Chondrocyte (in vitro differentiated cells): Measurements from ENCODE around the gene NEU2. TPM values are rescaled to one million over a fixed set of nuclear protein-coding genes. Genes with fewer than 3 reads are reported as not detected.

ENCODE experiments used
- DNase-seq: peaks from one replicate; pipeline ENCODE4 v3.0.0; 2021; ENCODE audit warnings: mixed read lengths, low spot score
- H3K27ac Mint-ChIP-seq: one replicate; pipeline ENCODE4 v1.8.0; 2021; ENCODE audit warnings: mild to moderate bottlenecking, moderate library complexity, mixed read lengths; ENCODE audit not compliant: unreplicated experiment
- H3K27me3 Mint-ChIP-seq: 2 replicates; pipeline ENCODE4 v1.8.0; 2021; ENCODE audit warnings: low read depth, mixed read lengths
- H3K36me3 Mint-ChIP-seq: 2 replicates; pipeline ENCODE4 v1.8.0; 2021; ENCODE audit warnings: low read depth, mixed read lengths
- H3K4me1 Mint-ChIP-seq: 2 replicates; pipeline ENCODE4 v1.8.0; 2021; ENCODE audit warnings: low read depth, mild to moderate bottlenecking, mixed read lengths
- H3K4me3 Mint-ChIP-seq: one replicate; pipeline ENCODE4 v1.8.0; 2021; ENCODE audit warnings: mild to moderate bottlenecking, moderate library complexity, mixed read lengths; ENCODE audit not compliant: unreplicated experiment
- H3K9me3 Mint-ChIP-seq: 2 replicates; pipeline ENCODE4 v1.8.0; 2021; ENCODE audit warnings: low read depth, mixed read lengths
- total RNA-seq: library from RNA; stranded (reverse); gene quantifications from 3 replicates; pipeline ENCODE4 v1.2.1, GENCODE V29; 2021
- TF ChIP-seq, protein P1 (sequence below): fragments of 200-600 bp; sonication (generic); IDR thresholded peaks from 2 replicates; pipeline ENCODE4 v1.5.0; 2021; ENCODE audit warnings: antibody characterized with exemption, mild to moderate bottlenecking, moderate library complexity

Gene NEU2
- total RNA-seq, 1 donor from 2014 or later: not detected

DNA sequence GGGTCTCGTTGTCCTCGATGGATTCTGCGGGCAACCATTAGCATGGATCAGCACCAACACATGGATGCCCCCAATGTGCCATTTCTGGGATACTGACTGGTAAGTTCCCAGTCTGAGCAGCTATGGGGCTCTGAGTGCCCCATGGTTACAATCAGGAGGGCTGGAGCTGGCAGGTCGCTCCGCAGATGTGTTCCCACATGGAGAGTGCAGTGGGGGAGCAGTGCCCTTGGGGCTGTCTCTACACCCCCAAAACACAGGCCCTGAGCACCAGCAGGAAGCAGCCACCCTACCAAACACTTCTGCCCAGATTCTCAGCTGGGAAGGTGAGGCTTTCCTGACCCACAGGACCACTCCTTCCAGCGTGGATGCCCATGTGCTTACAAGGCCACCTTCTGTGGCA lies 27.4 kb upstream of the NEU2 start:
- Mint-ChIP-seq H3K36me3 (no peaks in the 10 kb centered on the region), H3K9me3 (no peaks in the 10 kb centered on the region), H3K4me3 (no peak overlapping the region), H3K27ac (no peak overlapping the region), H3K4me1 (peaks cover 11% of the 10 kb centered on the region), H3K27me3 (peaks cover 14% of the 10 kb centered on the region)
- TF ChIP-seq, protein P1, sequence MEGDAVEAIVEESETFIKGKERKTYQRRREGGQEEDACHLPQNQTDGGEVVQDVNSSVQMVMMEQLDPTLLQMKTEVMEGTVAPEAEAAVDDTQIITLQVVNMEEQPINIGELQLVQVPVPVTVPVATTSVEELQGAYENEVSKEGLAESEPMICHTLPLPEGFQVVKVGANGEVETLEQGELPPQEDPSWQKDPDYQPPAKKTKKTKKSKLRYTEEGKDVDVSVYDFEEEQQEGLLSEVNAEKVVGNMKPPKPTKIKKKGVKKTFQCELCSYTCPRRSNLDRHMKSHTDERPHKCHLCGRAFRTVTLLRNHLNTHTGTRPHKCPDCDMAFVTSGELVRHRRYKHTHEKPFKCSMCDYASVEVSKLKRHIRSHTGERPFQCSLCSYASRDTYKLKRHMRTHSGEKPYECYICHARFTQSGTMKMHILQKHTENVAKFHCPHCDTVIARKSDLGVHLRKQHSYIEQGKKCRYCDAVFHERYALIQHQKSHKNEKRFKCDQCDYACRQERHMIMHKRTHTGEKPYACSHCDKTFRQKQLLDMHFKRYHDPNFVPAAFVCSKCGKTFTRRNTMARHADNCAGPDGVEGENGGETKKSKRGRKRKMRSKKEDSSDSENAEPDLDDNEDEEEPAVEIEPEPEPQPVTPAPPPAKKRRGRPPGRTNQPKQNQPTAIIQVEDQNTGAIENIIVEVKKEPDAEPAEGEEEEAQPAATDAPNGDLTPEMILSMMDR: no peak
- peak; percentile 57 for DNase-seq

DNA sequence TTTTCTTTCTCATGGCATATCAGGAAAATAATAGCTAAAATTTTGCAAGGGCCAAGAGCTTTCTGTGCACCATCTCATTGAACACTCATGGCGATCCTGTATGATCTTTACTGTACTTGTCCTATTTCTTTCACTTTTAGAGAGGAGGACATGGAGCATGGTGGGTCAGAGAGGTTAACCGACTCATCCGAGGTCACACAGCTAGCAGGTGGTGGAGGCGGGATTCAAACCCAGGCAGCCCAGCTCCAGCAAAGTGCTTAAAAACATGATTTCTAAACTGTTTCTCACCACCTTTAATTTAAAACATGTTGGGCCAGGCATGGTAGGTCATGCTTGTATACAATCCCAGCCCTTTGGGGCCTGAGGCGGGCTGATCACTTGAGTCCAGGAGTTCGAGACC lies 25.8 kb upstream of the NEU2 start:
- H3K4me1 Mint-ChIP-seq: peaks cover 11% of the 10 kb centered on the region
- H3K27ac Mint-ChIP-seq: no peak overlapping the region
- TF ChIP-seq, protein P1: no peak
- H3K36me3 Mint-ChIP-seq: no peaks in the 10 kb centered on the region
- peaks cover 12% of the 10 kb centered on the region for H3K27me3 Mint-ChIP-seq
- H3K9me3 Mint-ChIP-seq: no peaks in the 10 kb centered on the region
- peak; percentile 14 for DNase-seq
- H3K4me3 Mint-ChIP-seq: no peak overlapping the region

DNA sequence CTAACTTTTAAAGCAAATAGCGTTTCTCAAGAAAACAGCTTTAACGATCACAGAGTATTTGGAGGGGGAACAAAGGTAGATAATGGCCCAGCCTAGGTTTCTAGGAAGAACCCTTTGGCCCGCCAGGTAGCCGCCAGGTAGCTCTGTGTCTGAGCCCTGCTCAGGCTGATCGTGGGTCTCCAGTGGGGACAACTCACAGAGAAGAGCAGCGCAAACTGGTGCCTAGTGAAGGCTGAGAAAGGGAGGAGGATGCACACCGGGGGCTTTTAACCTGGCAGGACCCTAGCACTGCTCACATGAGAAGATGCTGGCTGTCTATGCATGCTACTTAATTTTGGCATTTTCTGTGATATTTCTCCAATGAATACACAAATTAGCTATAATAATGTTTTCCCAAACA lies 25.2 kb upstream of the NEU2 start:
- TF ChIP-seq, protein P1: no peak
- H3K27me3 Mint-ChIP-seq: peaks cover 12% of the 10 kb centered on the region
- peaks cover 15% of the 10 kb centered on the region for H3K4me1 Mint-ChIP-seq
- no peak overlapping the region for H3K4me3 Mint-ChIP-seq
- DNase-seq: peak; percentile 24
- no peaks in the 10 kb centered on the region for H3K9me3 Mint-ChIP-seq
- H3K27ac Mint-ChIP-seq: no peak overlapping the region
- no peaks in the 10 kb centered on the region for H3K36me3 Mint-ChIP-seq

DNA sequence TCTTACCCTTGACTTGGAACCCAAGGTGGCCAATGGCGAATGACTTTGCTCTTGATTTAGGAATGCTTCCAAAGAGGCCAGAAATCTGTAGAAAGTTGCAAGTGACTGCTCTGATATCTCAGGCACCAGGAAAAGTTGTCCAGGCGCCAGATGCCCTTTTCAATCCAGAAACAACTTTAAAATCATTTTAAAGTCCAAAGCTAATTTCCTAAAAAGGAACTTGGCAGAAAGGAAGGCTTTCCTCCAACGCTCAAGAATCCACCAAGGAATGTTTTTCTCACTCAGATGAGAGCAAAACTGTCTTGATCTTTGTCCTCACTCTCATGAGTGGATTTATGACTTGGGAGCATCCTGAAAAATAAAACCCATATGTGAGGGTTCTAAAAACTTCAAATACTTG lies 24.7 kb upstream of the NEU2 start:
- H3K27me3 Mint-ChIP-seq: peaks cover 12% of the 10 kb centered on the region
- no peak overlapping the region for H3K4me3 Mint-ChIP-seq
- TF ChIP-seq, protein P1: no peak
- peaks cover 15% of the 10 kb centered on the region for H3K4me1 Mint-ChIP-seq
- no peaks in the 10 kb centered on the region for H3K36me3 Mint-ChIP-seq
- H3K27ac Mint-ChIP-seq: no peak overlapping the region
- DNase-seq: no peak
- no peaks in the 10 kb centered on the region for H3K9me3 Mint-ChIP-seq

DNA sequence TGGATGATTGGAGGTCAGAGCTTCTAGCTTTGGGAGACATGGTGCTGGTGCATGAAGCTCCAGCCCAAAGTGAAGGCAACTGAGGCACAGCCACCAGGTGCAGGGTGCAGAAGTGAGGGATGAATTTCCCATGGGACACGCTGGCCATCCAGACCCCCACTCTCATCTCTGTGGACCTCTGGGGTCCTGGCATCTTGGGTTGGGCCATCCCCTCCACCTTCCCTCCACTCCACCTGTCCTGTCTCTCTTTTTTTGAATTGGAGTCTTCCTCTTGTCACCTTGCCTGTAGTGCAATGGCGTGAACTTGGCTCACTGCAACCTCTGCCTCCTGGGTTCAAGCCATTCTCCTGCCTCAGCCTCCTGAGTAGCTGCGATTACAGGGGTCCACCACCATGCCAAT lies 22.8 kb upstream of the NEU2 start:
- Mint-ChIP-seq H3K36me3 (no peaks in the 10 kb centered on the region), H3K4me1 (peaks cover 15% of the 10 kb centered on the region), H3K9me3 (no peaks in the 10 kb centered on the region), H3K27me3 (peaks cover 6% of the 10 kb centered on the region), H3K27ac (no peak overlapping the region), H3K4me3 (no peak overlapping the region)
- peak; percentile 40 for DNase-seq
- TF ChIP-seq, protein P1: no peak
